ENCODE data around the gene KLK15. TPM values are rescaled to one million over a fixed set of nuclear protein-coding genes. Genes with fewer than 3 reads are reported as not detected.

The KLK15 gene
- total and polyA plus RNA-seq, 2 of the 13 experiments (the other 11 are each of a cell fraction or from before 2014, with no cell fraction given) = not detected

GRCh38 chr19:50804420-50805272 is 28.7 kb downstream of the KLK15 start (continued):
- TF ChIP-seq ZXDC (CRISPR knock-in tag; IDR thresholded peaks at IDR 0.05) (0 out of 2 replicates have a peak, but pooled peaks have one; percentile 66), SKI (IDR thresholded peaks at IDR 0.05; ENCODE audit: partially characterized antibody) (peak; percentile 55), TARDBP (CRISPR knock-in tag; IDR thresholded peaks at IDR 0.05) (peak; percentile 42; the same call in 1 of the 2 replicates), ZNF563 (CRISPR knock-in tag; IDR thresholded peaks at IDR 0.05) (peak; percentile 36; the same call in 1 of the 2 replicates), ZNF414 (CRISPR knock-in tag; IDR thresholded peaks at IDR 0.05) (0 out of 2 replicates have a peak, but pooled peaks have one; percentile 69), ZKSCAN8 (CRISPR knock-in tag; IDR thresholded peaks at IDR 0.05; ENCODE audit: borderline replicate concordance) (no peak), IKZF4 (CRISPR knock-in tag; IDR thresholded peaks at IDR 0.05; ENCODE audit: borderline replicate concordance, low read depth, not compliant biosample characterization) (peak; percentile 63), SMYD3 (CRISPR knock-in tag; IDR thresholded peaks at IDR 0.05) (0 out of 2 replicates have a peak, but pooled peaks have one; percentile 29), JARID2 (CRISPR knock-in tag; IDR thresholded peaks at IDR 0.05; ENCODE audit: insufficient replicate concordance) (no peak), DMTF1 (CRISPR knock-in tag; IDR thresholded peaks at IDR 0.05) (no peak), MXI1 (IDR thresholded peaks at IDR 0.05; ENCODE audit: borderline replicate concordance, low read depth, low read length) (peak; percentile 84), SP1 (IDR thresholded peaks at IDR 0.05) (no peak), SP1 (CRISPR knock-in tag; IDR thresholded peaks at IDR 0.05) (peak; percentile 84)
- TF ChIP-seq, protein P1, sequence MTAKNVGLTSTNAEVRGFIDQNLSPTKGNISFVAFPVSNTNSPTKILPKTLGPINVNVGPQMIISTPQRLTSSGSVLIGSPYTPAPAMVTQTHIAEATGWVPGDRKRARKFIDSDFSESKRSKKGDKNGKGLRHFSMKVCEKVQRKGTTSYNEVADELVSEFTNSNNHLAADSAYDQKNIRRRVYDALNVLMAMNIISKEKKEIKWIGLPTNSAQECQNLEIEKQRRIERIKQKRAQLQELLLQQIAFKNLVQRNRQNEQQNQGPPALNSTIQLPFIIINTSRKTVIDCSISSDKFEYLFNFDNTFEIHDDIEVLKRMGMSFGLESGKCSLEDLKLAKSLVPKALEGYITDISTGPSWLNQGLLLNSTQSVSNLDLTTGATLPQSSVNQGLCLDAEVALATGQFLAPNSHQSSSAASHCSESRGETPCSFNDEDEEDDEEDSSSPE (CRISPR knock-in tag; IDR thresholded peaks at IDR 0.05) = peak; percentile 98
- TF ChIP-seq, protein P2, sequence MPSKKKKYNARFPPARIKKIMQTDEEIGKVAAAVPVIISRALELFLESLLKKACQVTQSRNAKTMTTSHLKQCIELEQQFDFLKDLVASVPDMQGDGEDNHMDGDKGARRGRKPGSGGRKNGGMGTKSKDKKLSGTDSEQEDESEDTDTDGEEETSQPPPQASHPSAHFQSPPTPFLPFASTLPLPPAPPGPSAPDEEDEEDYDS (CRISPR knock-in tag; IDR thresholded peaks at IDR 0.05) = peak; percentile 69
- TF ChIP-seq, protein P3, sequence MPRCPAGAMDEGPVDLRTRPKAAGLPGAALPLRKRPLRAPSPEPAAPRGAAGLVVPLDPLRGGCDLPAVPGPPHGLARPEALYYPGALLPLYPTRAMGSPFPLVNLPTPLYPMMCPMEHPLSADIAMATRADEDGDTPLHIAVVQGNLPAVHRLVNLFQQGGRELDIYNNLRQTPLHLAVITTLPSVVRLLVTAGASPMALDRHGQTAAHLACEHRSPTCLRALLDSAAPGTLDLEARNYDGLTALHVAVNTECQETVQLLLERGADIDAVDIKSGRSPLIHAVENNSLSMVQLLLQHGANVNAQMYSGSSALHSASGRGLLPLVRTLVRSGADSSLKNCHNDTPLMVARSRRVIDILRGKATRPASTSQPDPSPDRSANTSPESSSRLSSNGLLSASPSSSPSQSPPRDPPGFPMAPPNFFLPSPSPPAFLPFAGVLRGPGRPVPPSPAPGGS (CRISPR knock-in tag; IDR thresholded peaks at IDR 0.05) = peak; percentile 65; the same call in 1 of the 2 replicates
- TF ChIP-seq, protein P4, sequence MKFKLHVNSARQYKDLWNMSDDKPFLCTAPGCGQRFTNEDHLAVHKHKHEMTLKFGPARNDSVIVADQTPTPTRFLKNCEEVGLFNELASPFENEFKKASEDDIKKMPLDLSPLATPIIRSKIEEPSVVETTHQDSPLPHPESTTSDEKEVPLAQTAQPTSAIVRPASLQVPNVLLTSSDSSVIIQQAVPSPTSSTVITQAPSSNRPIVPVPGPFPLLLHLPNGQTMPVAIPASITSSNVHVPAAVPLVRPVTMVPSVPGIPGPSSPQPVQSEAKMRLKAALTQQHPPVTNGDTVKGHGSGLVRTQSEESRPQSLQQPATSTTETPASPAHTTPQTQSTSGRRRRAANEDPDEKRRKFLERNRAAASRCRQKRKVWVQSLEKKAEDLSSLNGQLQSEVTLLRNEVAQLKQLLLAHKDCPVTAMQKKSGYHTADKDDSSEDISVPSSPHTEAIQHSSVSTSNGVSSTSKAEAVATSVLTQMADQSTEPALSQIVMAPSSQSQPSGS (CRISPR knock-in tag; IDR thresholded peaks at IDR 0.05) = peak; percentile 37
